Loucy (cell line): ENCODE measurements around the gene ARF6.
"Not testable (repeated sequence)": the region's sequence is repeated elsewhere in the genome, so short reads cannot be mapped to it uniquely, and the experiment has no call there.

Experiments
- CTCF ChIP-seq: fragments of 200-600 bp; sonication (generic); conservative IDR thresholded peaks from 2 replicates; pipeline ENCODE4 v1.5.1; 2014; ENCODE audit warnings: mild to moderate bottlenecking, antibody characterized with exemption, low read length
- EZH2phosphoT487 ChIP-seq: fragments of 200-600 bp; IDR thresholded peaks from 2 replicates; pipeline ENCODE4 v1.6.1; 2018; ENCODE audit warnings: antibody characterized with exemption, mild to moderate bottlenecking, moderate library complexity, borderline replicate concordance

GRCh38 chr14:49936882-49937281 lies 44.0 kb downstream of the ARF6 start:
- TF ChIP-seq CTCF, EZH2phosphoT487: not testable (repeated sequence)
